A549 (cell line): ENCODE measurements around the gene TCEA3.

Source experiments
- BHLHE40 ChIP-seq: IDR thresholded peaks from 2 replicates; pipeline ENCODE4 v1.6.1; 2012; ENCODE audit warnings: low read depth, low read length, inconsistent platforms
- CEBPB ChIP-seq, 2 experiments: fragments of >200 bp in 1 of 2; sonication (Bioruptor Twin) in 1 of 2; formaldehyde crosslinking in 1 of 2; IDR thresholded peaks; 2 replicates each; pipeline ENCODE4 v1.6.1; 2012 to 2016
- HOXB13 ChIP-seq: fragments of 250-450 bp; sonication (Bioruptor Pico); IDR thresholded peaks from 2 replicates; pipeline ENCODE4 v1.5.0; 2020; ENCODE audit warnings: low read depth, mild to moderate bottlenecking, moderate library complexity
- JUNB ChIP-seq: fragments of >200 bp; sonication (Bioruptor Twin); formaldehyde crosslinking; IDR thresholded peaks from 2 replicates; pipeline ENCODE4 v1.6.1; 2016
- POLR2A ChIP-seq: IDR thresholded peaks from 2 replicates; pipeline ENCODE4 v1.6.1; 2012; ENCODE audit warnings: mild to moderate bottlenecking, low read length
- POLR2AphosphoS2 ChIP-seq: conservative IDR thresholded peaks from 2 replicates; pipeline ENCODE4 v1.6.1; 2012; ENCODE audit warnings: low read length, improper control_type of control experiment, inconsistent platforms
- TF ChIP-seq, protein P1 (sequence below): fragments of >200 bp; sonication (Bioruptor Twin); formaldehyde crosslinking; IDR thresholded peaks from 3 replicates; pipeline ENCODE4 v1.5.1; 2016
- TF ChIP-seq, protein P2 (sequence below): fragments of >200 bp; sonication (Bioruptor Twin); formaldehyde crosslinking; IDR thresholded peaks from 3 replicates; pipeline ENCODE4 v1.6.1; 2016
- TF ChIP-seq, protein P3 (sequence below): fragments of 200-600 bp; sonication (generic); IDR thresholded peaks from 2 replicates; pipeline ENCODE4 v1.6.1; 2016; ENCODE audit warnings: antibody characterized with exemption, mild to moderate bottlenecking, moderate library complexity
- TF ChIP-seq, protein P4 (sequence below): IDR thresholded peaks from 2 replicates; pipeline ENCODE4 v1.6.1; 2012

DNA sequence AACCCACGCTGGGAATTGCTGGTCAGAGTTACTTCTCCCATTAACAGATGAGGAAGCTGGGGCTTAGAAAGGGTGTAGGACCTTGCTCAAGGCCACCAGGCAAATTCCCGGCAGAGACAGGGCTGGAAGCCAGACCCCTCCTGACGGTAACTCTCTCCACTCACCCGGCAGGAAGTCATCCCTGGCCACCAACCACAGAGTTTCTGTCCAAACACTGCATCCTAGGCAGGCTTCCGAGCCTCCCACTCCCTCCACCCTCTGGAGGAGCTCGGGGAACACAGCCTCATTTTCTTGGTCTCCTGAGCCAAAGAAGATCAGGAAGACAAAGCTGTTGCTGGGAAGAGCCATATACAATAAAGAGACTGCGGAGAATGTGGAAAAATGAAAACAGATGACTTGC, 29.9 kb downstream of the TCEA3 start:
- TF ChIP-seq, protein P1, sequence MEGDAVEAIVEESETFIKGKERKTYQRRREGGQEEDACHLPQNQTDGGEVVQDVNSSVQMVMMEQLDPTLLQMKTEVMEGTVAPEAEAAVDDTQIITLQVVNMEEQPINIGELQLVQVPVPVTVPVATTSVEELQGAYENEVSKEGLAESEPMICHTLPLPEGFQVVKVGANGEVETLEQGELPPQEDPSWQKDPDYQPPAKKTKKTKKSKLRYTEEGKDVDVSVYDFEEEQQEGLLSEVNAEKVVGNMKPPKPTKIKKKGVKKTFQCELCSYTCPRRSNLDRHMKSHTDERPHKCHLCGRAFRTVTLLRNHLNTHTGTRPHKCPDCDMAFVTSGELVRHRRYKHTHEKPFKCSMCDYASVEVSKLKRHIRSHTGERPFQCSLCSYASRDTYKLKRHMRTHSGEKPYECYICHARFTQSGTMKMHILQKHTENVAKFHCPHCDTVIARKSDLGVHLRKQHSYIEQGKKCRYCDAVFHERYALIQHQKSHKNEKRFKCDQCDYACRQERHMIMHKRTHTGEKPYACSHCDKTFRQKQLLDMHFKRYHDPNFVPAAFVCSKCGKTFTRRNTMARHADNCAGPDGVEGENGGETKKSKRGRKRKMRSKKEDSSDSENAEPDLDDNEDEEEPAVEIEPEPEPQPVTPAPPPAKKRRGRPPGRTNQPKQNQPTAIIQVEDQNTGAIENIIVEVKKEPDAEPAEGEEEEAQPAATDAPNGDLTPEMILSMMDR = no peak
- TF ChIP-seq POLR2A (no peak), HOXB13 (CRISPR knock-in tag) (no peak), BHLHE40 (no peak), POLR2AphosphoS2 (no peak), JUNB (no peak), CEBPB (IDR thresholded peaks at IDR 0.05) (no peak)
- TF ChIP-seq, protein P2, sequence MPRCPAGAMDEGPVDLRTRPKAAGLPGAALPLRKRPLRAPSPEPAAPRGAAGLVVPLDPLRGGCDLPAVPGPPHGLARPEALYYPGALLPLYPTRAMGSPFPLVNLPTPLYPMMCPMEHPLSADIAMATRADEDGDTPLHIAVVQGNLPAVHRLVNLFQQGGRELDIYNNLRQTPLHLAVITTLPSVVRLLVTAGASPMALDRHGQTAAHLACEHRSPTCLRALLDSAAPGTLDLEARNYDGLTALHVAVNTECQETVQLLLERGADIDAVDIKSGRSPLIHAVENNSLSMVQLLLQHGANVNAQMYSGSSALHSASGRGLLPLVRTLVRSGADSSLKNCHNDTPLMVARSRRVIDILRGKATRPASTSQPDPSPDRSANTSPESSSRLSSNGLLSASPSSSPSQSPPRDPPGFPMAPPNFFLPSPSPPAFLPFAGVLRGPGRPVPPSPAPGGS = no peak
- TF ChIP-seq, protein P3, sequence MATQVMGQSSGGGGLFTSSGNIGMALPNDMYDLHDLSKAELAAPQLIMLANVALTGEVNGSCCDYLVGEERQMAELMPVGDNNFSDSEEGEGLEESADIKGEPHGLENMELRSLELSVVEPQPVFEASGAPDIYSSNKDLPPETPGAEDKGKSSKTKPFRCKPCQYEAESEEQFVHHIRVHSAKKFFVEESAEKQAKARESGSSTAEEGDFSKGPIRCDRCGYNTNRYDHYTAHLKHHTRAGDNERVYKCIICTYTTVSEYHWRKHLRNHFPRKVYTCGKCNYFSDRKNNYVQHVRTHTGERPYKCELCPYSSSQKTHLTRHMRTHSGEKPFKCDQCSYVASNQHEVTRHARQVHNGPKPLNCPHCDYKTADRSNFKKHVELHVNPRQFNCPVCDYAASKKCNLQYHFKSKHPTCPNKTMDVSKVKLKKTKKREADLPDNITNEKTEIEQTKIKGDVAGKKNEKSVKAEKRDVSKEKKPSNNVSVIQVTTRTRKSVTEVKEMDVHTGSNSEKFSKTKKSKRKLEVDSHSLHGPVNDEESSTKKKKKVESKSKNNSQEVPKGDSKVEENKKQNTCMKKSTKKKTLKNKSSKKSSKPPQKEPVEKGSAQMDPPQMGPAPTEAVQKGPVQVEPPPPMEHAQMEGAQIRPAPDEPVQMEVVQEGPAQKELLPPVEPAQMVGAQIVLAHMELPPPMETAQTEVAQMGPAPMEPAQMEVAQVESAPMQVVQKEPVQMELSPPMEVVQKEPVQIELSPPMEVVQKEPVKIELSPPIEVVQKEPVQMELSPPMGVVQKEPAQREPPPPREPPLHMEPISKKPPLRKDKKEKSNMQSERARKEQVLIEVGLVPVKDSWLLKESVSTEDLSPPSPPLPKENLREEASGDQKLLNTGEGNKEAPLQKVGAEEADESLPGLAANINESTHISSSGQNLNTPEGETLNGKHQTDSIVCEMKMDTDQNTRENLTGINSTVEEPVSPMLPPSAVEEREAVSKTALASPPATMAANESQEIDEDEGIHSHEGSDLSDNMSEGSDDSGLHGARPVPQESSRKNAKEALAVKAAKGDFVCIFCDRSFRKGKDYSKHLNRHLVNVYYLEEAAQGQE = no peak
- TF ChIP-seq, protein P4, sequence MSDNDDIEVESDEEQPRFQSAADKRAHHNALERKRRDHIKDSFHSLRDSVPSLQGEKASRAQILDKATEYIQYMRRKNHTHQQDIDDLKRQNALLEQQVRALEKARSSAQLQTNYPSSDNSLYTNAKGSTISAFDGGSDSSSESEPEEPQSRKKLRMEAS = no peak
